AG04450 (cell line): ENCODE measurements around the gene NPTX1. TPM values are rescaled to one million over a fixed set of nuclear protein-coding genes. Genes with fewer than 3 reads are reported as not detected.

Source experiments
- CTCF ChIA-PET: fragments of 300-600, 350-600 bp; formaldehyde crosslinking; extraction: SDS; loops from one replicate; lab custom pipeline; 2022; ENCODE audit warnings: antibody characterized with exemption, inconsistent platforms; lab: Charles Lee
- POLR2A ChIA-PET: fragments of 350-600 bp; formaldehyde crosslinking; extraction: SDS; loops from one replicate; lab custom pipeline; 2021; ENCODE audit warnings: antibody characterized with exemption, inconsistent platforms; lab: Yijun Ruan, JAX
- DNase-seq: peaks from one replicate; pipeline ENCODE4 v3.0.0-alpha.2; 2011; ENCODE audit warnings: low read depth, low spot score
- H3K27ac ChIP-seq: one replicate; pipeline ENCODE4 v1.5.1; 2012; ENCODE audit warnings: low read depth, low read length, control low read depth
- H3K27me3 ChIP-seq: one replicate; pipeline ENCODE4 v1.6.0; 2012; ENCODE audit warnings: low read length; ENCODE audit not compliant: control insufficient read depth, insufficient read depth
- H3K4me3 ChIP-seq: 2 replicates; pipeline ENCODE4 v1.5.1; 2011; ENCODE audit warnings: mild to moderate bottlenecking, low read depth, low read length, control low read depth
- H3K9me3 ChIP-seq: 2 replicates; pipeline ENCODE4 v1.5.1; 2012; ENCODE audit warnings: low read length; ENCODE audit not compliant: control insufficient read depth, insufficient read depth
- polyA plus RNA-seq: library from polyadenylated mRNA; depleted of rRNA; stranded (reverse); fragments of >200 nt; gene quantifications from 2 replicates; pipeline ENCODE4 v1.2.3, GENCODE V29; 2011
- TF ChIP-seq, protein P1 (sequence below): IDR thresholded peaks from 2 replicates; pipeline ENCODE4 v1.5.1; 2011; ENCODE audit warnings: low read depth, low read length, control low read depth, inconsistent platforms

NPTX1 gene
- polyA plus RNA-seq, 1 experiment, result 6.5 TPM

DNA sequence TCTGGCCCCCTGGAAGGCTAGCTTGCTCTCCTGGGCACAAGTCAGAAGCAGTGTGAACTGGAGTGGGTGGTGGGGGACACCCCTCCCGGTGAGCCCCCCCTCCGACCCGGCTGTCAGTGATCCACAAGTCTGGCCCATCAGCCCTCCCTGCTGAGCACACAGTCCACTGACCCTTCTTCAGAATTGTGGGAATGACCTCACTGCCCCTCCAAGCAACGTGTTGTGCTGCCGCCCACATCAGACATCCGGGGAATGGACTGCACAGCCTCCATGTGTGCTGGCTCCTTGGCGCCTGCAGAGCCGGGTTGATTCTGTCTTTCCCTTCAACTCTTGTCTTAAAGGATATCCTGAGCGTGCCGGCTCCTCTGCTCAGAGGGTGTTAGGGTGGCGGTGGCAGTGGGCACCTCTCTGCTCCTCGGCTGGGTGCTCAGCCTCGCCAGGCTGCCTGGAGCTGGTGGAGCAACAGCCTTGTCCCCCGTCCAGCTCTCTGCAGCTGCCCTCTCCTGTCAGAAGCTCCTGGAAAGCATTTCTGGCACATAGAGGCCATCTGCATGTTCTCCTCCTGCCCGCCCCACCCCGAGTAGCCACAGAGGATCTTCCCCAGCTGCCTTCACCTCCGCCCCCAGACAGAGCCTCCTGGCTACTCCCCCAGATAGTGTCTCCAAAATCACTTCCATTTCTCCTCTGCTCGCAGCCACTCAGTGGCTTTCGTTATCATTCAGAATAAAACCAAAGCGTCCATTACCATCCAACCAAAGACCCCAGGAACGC lies 19.8 kb downstream of the NPTX1 start:
- Histone ChIP-seq H3K27me3 (peaks cover 26% of the 10 kb centered on the region), H3K4me3 (no peak overlapping the region), H3K9me3 (peaks cover 6% of the 10 kb centered on the region; the same call in 1 of the 2 replicates), H3K27ac (no peak overlapping the region)
- ChIA-PET POLR2A (no interaction called here), CTCF (no interaction called here)
- no peak for DNase-seq
- TF ChIP-seq, protein P1, sequence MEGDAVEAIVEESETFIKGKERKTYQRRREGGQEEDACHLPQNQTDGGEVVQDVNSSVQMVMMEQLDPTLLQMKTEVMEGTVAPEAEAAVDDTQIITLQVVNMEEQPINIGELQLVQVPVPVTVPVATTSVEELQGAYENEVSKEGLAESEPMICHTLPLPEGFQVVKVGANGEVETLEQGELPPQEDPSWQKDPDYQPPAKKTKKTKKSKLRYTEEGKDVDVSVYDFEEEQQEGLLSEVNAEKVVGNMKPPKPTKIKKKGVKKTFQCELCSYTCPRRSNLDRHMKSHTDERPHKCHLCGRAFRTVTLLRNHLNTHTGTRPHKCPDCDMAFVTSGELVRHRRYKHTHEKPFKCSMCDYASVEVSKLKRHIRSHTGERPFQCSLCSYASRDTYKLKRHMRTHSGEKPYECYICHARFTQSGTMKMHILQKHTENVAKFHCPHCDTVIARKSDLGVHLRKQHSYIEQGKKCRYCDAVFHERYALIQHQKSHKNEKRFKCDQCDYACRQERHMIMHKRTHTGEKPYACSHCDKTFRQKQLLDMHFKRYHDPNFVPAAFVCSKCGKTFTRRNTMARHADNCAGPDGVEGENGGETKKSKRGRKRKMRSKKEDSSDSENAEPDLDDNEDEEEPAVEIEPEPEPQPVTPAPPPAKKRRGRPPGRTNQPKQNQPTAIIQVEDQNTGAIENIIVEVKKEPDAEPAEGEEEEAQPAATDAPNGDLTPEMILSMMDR, result no peak

DNA sequence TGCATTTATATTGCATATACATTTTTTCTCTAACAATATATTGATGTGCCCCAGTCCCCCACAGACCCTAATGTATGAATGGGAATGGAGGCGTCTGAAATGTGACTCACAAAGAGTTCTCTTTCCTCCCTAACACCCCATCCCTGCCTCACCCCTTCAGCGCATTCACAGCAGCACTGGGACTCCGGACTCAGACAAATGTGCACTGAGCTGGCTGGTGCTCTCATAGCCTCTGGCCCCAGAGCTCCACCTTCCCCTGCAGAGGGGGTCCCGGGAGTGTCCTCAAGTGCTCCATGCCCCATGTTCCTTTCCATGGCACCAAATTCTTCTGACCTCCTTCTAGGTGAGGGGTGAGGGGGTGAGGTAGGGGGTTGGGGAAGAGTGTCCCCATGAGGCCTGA lies 20.6 kb downstream of the NPTX1 start:
- peaks cover 13% of the 10 kb centered on the region; the same call in 1 of the 2 replicates for H3K9me3 ChIP-seq
- TF ChIP-seq, protein P1, result no peak
- peaks cover 21% of the 10 kb centered on the region for H3K27me3 ChIP-seq
- H3K27ac ChIP-seq, result no peak overlapping the region
- ChIA-PET POLR2A (no interaction called here), CTCF (interaction anchor here (0.7 to 1.0 kb wide), 2 partner anchors 300 to 439 kb away, joined by 3 to 12 read pairs; no protein-coding TSS in a partner anchor)
- no peak overlapping the region; the same call in 1 of the 2 replicates for H3K4me3 ChIP-seq
- no peak for DNase-seq

- H3K9me3 ChIP-seq, result peaks cover 13% of the 10 kb centered on the region; the same call in 1 of the 2 replicates
- peaks cover 17% of the 10 kb centered on the region for H3K27me3 ChIP-seq
- TF ChIP-seq, protein P1, result no peak
- peak overlapping the region; percentile 72 for H3K4me3 ChIP-seq
- CTCF ChIA-PET, result interaction anchor here (0.7 to 1.4 kb wide), 5 partner anchors 22 to 439 kb away, joined by 3 to 12 read pairs (median 3); no protein-coding TSS in a partner anchor
- H3K27ac ChIP-seq, result peak overlapping the region; percentile 93
- POLR2A ChIA-PET, result interaction anchor here (0.8 to 1.2 kb wide), 5 partner anchors 9 to 515 kb away, joined by 3 to 6 read pairs (median 4); no protein-coding TSS in a partner anchor
- DNase-seq, result no peak
Observed at GRCh38 chr17:80455336-80455710, 21.1 kb downstream of the NPTX1 start.

GRCh38 chr17:80454557-80455335 lies 21.7 kb downstream of the NPTX1 start:
- peak; percentile 82 for DNase-seq
- peak overlapping the region; percentile 75 for H3K4me3 ChIP-seq
- TF ChIP-seq, protein P1, result no peak
- H3K27me3 ChIP-seq, result peaks cover 15% of the 10 kb centered on the region
- POLR2A ChIA-PET, result interaction anchor here (0.6 to 1.2 kb wide), 15 partner anchors 9 to 593 kb away, joined by 3 to 7 read pairs (median 3); no protein-coding TSS in a partner anchor
- peaks cover 13% of the 10 kb centered on the region; the same call in 1 of the 2 replicates for H3K9me3 ChIP-seq
- peak overlapping the region; percentile 93 for H3K27ac ChIP-seq
- CTCF ChIA-PET, result interaction anchor here (0.7 to 1.4 kb wide), 4 partner anchors 23 to 301 kb away, joined by 3 to 4 read pairs (median 3); no protein-coding TSS in a partner anchor
